Glomerular visceral epithelial cell (primary cell): ENCODE data around the gene GRIA3.
"Not testable (repeated sequence)": the region's sequence is repeated elsewhere in the genome, so short reads cannot be mapped to it uniquely, and the experiment has no call there.

Source experiments
- DNase-seq: peaks from one replicate; pipeline ENCODE4 v3.0.0-alpha.2; 2016; ENCODE audit errors: extremely low spot score

Gene GRIA3

DNA sequence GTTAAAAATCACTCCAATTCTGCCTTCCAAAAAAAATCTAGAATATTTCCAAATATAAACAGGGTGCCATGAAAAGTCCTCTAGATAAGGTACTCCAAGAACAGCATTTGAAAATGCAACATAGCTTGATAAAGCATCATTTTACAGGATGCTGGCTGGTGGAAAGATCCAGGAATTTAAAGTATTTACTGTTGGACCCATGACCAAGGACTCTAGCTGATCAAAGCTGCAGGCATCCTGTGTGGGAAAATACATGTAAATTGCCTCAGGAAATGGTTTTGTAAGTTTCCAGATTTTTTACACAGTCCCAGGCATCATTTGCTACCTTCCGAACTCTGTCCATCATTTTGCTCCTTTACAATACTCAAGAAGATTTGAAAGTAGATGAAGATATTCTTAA, 164.4 kb downstream of the GRIA3 start:
- no peak for DNase-seq

GRCh38 chrX:123350226-123350625, 166.1 kb downstream of the GRIA3 start:
- no peak for DNase-seq

DNA sequence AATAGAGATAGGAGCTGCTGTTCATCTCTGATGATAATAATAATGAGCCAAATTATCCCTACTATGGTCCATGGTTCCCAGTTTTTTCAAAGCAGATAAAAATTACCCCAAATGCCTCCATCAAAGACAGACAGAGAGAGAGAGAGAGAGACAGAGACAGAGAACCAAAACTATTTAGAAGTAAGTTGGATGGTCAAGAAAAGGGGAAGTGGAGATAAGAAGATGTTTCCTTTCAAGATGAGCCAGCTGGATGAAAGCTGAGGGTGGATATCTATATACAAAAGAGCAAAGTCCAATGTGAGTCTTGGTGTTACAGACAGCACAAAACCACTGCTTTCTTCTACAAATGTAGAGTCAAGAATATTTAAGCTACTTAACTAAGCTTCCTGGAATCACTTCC, 173.9 kb downstream of the GRIA3 start:
- no peak for DNase-seq

DNA sequence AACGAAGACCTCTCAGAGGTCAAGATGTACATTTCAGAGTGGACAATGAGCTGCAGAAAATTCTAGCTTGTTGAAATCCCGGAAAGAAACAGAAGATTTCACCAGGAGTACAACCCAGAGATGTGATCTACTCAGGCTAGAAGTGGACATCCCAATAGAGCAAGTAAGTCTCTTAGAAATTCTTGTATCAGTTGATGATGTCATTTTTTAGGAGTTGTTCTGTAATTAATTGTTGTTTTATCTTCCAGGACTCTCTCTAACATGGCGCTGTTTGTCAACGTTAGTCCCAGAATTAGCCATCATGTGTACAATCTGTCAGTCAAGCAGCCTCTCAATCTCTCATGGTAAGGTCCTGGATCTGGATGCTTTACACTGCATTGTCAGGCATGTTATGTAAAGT, 174.4 kb downstream of the GRIA3 start:
- DNase-seq: no peak

DNA sequence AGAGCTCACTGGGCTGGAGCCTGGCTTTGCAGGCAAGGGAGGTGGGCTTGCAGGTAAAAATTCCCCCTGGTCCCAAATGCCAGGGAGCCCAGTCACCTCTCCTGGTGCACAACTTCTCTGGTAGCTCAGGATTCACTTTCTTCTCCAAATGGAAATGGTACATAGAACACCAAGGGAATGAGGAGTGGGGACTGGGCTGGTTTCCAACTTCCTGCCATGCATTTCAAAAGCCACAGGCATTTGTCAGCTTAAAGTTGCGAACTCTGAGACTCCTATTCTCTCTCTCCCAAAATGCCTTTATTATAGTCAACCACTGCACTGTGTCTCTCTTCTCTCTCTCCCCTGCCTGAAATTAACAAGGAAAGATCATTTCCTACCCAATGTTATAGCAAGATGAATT, 177.3 kb downstream of the GRIA3 start:
- DNase-seq: no peak

- not testable (repeated sequence) for DNase-seq
These were observed 202.1 kb downstream of the GRIA3 start for GRCh38 chrX:123386196-123386595.

- no peak for DNase-seq
These were observed 208.8 kb downstream of the GRIA3 start for GRCh38 chrX:123392921-123393320.

GRCh38 chrX:123399709-123400108, 215.6 kb downstream of the GRIA3 start:
- DNase-seq: no peak

DNA sequence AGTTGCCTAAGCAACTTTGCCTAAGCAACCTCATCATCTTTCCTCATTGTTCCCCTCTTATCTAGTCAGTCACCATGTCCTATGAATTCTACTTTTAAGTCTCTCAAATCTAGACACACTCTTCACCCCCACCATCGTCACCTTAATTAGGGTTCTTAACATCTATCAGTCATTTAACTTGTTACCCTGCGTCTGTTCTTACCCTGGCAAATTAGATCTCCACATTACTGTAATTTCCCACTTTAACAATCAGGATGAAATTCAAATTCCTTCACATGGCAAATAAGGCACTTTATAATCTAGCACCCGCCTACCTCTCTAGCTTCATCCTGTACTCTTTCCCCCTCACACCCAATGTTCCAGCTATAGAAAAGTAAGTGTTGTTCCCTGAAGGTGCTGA, 221.2 kb downstream of the GRIA3 start:
- DNase-seq: no peak

DNA sequence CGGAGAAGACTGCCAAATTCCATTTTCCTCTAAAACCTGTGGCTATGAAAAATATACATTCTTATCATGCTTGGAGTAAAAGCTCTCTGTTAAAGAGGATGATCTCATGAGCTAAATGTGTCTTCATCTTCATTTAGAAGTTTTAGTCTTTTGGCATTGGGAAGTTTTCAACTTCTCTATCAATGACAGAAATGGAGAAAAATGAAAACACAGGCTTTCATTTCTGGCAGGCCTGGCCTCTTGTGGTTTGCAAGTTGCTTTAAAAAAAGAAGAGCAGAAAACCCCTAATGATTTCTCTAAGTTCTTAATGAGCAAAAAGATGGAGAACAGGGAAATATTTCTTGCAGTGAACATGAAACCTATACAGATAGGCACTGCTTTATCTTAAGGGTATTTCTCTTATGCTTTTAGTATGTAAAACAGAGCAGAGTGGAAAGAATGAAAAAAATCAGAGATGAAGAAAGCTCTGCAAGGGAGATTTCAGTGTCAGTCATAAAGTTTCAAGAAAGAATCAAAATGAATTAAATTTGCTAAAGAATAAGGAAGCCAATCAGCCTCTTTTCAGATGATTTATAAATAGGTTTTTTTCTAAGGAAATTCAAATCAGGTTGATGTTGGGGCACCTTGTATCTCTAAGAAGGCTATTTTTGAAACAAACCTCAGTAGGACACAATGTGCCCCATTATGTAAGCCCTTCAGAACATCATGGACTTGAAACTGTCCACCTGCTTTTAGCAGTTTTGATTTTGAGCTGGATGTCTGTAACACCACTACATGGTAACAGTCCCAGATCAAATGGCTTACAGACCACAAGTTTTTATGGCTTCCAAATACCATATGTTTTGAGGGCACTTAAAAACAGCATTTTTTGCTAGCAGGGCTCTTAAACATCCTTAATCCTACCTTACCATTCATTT, 225.0 kb downstream of the GRIA3 start:
- peak; percentile 1 for DNase-seq

GRCh38 chrX:123422875-123423274, 238.8 kb downstream of the GRIA3 start:
- DNase-seq: peak; percentile 12

DNA sequence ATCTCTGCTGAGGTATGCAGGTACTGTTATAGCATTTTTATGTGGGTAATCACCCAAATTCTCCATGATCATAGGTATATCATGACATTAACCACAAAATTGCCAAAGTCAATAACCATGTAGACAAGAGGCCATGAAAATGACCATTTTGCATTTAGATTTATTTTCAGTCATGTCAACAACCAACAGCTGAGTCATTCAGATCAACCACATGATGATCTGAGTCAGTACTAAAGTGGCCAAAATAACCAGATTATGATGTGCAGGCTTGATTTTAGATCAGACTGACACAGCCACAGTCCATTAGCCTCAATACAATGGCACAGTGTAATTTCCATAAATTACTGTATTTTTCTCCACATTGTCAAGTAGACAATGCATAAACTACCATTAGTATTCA, 240.5 kb downstream of the GRIA3 start:
- DNase-seq: peak; percentile 12

- DNase-seq: no peak
These were observed 241.4 kb downstream of the GRIA3 start for GRCh38 chrX:123425471-123425870.

DNA sequence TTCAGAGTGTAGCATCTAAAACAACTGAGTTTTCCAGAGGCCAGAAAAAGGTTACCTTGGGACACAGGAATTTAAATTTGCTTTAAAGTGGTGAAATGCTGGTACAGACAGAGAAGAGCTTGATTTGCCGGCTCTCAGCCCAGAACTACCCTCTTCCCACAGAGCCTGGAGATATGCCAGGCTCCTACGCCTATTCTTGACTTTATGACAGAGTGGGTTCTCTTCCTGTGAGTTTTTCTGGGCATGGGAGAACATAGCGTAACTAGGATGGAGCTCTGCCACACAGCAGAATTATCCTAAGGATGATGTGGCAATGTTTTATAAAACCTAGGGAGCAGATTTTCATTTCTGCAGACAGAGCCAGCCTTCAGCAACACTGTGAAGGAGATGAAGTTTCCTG, 241.8 kb downstream of the GRIA3 start:
- no peak for DNase-seq

- no peak for DNase-seq
These were observed 248.5 kb downstream of the GRIA3 start for GRCh38 chrX:123432361-123433150.

DNA sequence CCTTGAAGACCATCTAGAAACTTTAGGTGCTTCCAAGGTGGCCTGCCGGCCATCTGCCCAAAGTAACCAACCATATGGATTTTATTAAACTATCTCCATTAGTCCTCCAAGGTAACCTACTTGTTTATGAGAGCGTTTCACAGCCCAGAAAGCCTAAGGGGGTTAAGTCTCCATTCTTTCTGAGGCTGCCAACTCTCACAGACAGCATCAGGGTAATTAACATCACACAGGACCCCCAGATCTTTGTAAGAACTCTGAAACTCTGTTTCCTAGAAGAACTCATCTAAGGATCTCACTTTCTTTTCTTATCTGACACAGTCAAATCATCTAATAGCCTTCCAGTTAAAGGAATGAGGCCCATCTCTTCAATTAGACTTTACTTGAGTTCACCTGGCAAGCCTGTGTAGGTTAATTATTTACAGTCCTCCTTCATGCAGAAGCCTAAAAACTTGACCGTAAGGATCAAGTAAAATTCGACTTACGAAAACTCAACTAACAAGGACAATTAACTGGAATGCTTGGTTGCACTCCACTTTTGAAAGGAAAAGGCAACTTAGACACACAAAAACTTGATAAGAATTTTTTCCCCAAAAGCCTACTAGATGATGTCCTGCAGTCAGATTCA, 252.5 kb downstream of the GRIA3 start:
- DNase-seq: no peak

GRCh38 chrX:123439926-123440325, 255.8 kb downstream of the GRIA3 start:
- DNase-seq: not testable (repeated sequence)

DNA sequence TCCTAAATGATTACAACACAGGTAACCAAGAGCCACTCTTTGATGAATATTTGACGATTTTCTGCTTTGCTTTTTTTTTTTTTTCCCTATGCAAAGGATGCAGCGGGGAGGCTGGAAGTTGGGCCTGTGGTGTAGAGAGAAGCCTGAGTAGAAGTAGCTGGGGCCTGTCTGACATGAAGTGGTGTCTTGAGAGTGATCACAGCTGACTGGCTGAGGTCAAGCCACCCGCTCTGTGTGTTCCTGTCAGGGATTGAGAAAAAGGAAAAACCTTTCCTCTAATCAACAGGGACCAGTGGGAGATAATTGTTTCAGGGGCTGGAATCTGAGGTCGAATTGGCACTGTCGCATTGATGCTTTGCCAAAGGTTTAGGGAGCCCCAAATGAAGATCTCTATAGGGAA, 258.7 kb downstream of the GRIA3 start:
- DNase-seq: no peak

- DNase-seq: no peak
These were observed 263.4 kb downstream of the GRIA3 start for GRCh38 chrX:123447506-123447905.

DNA sequence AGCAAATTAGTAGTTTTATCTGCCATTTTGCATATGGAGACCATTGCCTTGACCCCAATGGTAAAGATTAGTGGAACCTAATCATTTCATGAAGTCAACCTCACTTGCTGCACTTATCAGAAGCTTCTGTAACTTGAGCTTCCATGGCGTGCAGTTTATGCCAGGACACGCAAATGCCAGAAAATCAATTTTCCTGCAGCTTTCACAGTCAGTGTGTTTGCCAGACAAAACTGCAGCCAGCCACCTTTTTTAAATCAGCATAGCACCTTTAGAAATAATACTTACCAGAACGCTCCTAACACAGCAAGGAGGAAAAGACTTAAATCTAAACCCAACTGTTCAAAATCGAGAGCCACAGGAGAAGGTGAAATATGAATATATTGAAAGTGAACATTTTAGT, 265.3 kb downstream of the GRIA3 start:
- DNase-seq: no peak

GRCh38 chrX:123450222-123450621, 266.1 kb downstream of the GRIA3 start:
- peak; percentile 0 for DNase-seq

DNA sequence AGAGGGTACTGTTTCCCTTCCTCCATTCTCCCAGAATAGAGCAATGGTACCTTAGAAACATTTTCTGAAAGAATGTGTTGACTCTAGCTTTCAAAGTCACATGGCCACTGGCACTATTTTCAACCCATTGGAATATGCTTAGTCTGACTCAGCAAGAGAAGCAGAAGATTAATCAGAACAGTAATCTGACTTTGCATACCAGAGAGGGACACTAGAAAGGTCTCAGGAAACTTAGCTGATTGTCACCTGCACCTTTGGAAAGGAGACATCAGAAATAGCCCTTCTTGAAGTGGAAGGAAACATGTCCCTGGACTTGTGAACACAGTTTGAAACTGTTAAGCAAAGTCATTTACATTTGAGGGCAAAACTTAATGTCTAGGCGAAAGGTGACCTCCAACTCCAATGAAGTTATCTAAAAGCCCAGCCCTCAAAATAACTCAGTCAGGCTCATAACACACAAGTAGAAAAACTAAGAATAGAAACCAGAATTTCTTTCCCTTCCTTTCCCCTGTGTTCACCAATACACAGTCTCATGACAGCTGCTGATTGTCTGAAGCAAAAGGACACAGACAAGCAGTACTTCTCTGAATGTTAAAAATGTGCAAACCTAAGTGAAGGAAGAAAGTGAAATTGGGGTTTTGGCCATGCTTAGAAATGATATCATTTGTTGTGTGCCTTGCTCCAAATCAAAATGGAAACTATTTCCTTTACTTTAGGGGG, 270.8 kb downstream of the GRIA3 start:
- DNase-seq: no peak
